H1 (cell line): ENCODE measurements around the gene NUAK1. TPM values are rescaled to one million over a fixed set of nuclear protein-coding genes. Genes with fewer than 3 reads are reported as not detected.

Experiments
- ASH2L ChIP-seq: fragments of 200-600, 300-600 bp; sonication (generic); IDR thresholded peaks from one replicate; pipeline ENCODE4 v1.7.1; 2017; ENCODE audit warnings: low read length
- ATF2 ChIP-seq: IDR thresholded peaks from 2 replicates; pipeline ENCODE4 v1.6.1; 2012; ENCODE audit warnings: low read length, inconsistent platforms
- CBX5 ChIP-seq: fragments of 300-800, 300-1000 bp; sonication (generic); IDR thresholded peaks from 2 replicates; pipeline ENCODE4 v1.7.1; 2016; ENCODE audit warnings: antibody characterized with exemption, low read length, low read depth
- CHD2 ChIP-seq: IDR thresholded peaks from 2 replicates; pipeline ENCODE4 v1.6.1; 2012; ENCODE audit warnings: low read length, improper control_type of control experiment
- CHD7 ChIP-seq: fragments of 300-600 bp; sonication (generic); IDR thresholded peaks from 2 replicates; pipeline ENCODE4 v1.7.1; 2012; ENCODE audit warnings: low read length, moderate library complexity, mild to moderate bottlenecking, inconsistent platforms; ENCODE audit not compliant: insufficient replicate concordance
- EGR1 ChIP-seq: IDR thresholded peaks from 2 replicates; pipeline ENCODE4 v1.6.1; 2011; ENCODE audit warnings: low read depth, low read length, borderline replicate concordance
- HDAC6 ChIP-seq: IDR thresholded peaks from one replicate; pipeline ENCODE4 v1.7.1; 2012; ENCODE audit warnings: low read depth, mild to moderate bottlenecking, inconsistent platforms, low read length, moderate library complexity
- JUN ChIP-seq: IDR thresholded peaks from 2 replicates; pipeline ENCODE4 v1.6.1; 2011; ENCODE audit warnings: low read depth, mild to moderate bottlenecking, improper control_type of control experiment, low read length
- JUND ChIP-seq: IDR thresholded peaks from 2 replicates; pipeline ENCODE4 v1.6.1; 2011; ENCODE audit warnings: mild to moderate bottlenecking, improper control_type of control experiment, low read length
- KDM1A ChIP-seq: fragments of 200-600, 300-600 bp; sonication (generic); IDR thresholded peaks from 2 replicates; pipeline ENCODE4 v1.7.1; 2016; ENCODE audit warnings: mild to moderate bottlenecking, low read length, borderline replicate concordance
- NRF1 ChIP-seq: IDR thresholded peaks from 2 replicates; pipeline ENCODE4 v1.6.1; 2011; ENCODE audit warnings: mild to moderate bottlenecking, low read depth, low read length, improper control_type of control experiment
- polyA plus RNA-seq, 7 experiments: library from polyadenylated mRNA; depleted of rRNA in 3 of 7; stranded (reverse) in 5 of 7; unstranded in 2 of 7; fragments of >200 nt in 5 of 7; fragments of 200-250 nt in 2 of 7; gene quantifications; 1 replicate in 5 of 7; 2 replicates in 1 of 7; 4 replicates in 1 of 7; pipeline versions ENCODE4 v1.2.1 to v1.2.3, GENCODE V29; 2011 to 2013; ENCODE audit warnings: missing spikeins in 2 of 7, mixed read lengths in 2 of 7
- total RNA-seq: library from RNA; stranded (reverse); fragmentation: NEBNext Ultra II Directional; extraction: Animal tissue kit (Norgen Biotek cat#: 25700); gene quantifications from 2 replicates; pipeline ENCODE4 v1.2.1, GENCODE V29; 2021

Gene NUAK1
- total and polyA plus RNA-seq, 2 of the 8 experiments (the other 6 are each of a cell fraction or from before 2014, with no cell fraction given), result 6.7 to 18.2 TPM

- TF ChIP-seq CHD7 (no peak), CHD2 (no peak), KDM1A (no peak), ATF2 (no peak), HDAC6 (no peak), EGR1 (no peak), JUND (no peak), CBX5 (no peak), JUN (no peak), ASH2L (no peak), NRF1 (no peak)
These were observed 104.4 kb downstream of the NUAK1 start (continued) for GRCh38 chr12:106034316-106034715.
